ENCODE measurements around the gene KPNA1.

KPNA1 gene

DNA sequence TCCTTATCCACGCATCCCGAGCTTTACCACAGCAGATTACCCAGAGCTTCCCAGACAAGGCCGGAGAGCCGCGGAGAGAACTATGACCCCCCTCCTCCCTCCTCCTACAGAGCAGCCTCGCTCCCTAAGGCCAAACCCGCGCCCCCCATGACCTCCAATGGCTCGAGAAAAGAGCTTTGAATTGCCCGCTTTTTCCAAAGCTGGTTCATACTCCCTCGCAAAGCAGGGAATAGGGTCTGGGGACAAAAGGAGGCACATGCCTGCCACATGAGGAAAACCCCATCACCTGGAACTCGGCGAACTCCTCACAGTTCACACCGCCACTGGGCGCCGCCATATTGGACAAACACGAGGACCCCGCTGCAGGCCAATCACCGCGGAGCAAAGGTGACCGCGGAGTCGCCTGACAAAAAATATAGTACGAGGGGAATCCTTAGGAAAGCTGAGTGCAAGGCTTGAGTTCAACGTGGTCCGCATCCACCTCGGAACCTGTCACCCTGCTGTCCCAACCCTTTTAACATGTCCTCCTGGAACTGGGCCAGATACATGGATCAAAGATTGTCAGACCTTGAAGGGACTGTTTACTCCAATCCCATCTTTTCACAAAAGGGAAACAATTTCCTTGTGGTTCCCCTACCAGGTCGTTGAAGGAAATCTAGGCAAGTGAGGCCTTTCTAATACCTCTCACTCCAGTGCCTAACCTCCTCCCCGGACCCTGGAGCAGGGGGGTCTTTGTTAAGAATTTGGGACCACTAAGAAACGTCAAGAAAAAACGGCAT lies 131.7 kb downstream of the KPNA1 start, which contains the start of gene MIX23:
Gene MIX23, minus strand, starts transcription at position 344 of the 779 bp plus-strand sequence. Its CDS starts 7 bp downstream, at position 337.
- peak; percentile 89 for DNase-seq (ENCODE audit: low read depth)
- peak within 1 kb of the TSS; percentile 96 for H3K4me3 ChIP-seq (ENCODE audit: low read depth, low read length)
- TF ChIP-seq, protein P1, sequence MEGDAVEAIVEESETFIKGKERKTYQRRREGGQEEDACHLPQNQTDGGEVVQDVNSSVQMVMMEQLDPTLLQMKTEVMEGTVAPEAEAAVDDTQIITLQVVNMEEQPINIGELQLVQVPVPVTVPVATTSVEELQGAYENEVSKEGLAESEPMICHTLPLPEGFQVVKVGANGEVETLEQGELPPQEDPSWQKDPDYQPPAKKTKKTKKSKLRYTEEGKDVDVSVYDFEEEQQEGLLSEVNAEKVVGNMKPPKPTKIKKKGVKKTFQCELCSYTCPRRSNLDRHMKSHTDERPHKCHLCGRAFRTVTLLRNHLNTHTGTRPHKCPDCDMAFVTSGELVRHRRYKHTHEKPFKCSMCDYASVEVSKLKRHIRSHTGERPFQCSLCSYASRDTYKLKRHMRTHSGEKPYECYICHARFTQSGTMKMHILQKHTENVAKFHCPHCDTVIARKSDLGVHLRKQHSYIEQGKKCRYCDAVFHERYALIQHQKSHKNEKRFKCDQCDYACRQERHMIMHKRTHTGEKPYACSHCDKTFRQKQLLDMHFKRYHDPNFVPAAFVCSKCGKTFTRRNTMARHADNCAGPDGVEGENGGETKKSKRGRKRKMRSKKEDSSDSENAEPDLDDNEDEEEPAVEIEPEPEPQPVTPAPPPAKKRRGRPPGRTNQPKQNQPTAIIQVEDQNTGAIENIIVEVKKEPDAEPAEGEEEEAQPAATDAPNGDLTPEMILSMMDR (IDR thresholded peaks at IDR 0.05; ENCODE audit: low read depth, low read length): no peak
- TF ChIP-seq MAX (IDR thresholded peaks at IDR 0.05; ENCODE audit: low read depth, low read length) (peak; percentile 88), POLR2A (IDR thresholded peaks at IDR 0.05; ENCODE audit: extremely low read depth, insufficient read length) (peak; percentile 61), MYC (IDR thresholded peaks at IDR 0.05; ENCODE audit: low read depth, low read length) (peak; percentile 69)

DNA sequence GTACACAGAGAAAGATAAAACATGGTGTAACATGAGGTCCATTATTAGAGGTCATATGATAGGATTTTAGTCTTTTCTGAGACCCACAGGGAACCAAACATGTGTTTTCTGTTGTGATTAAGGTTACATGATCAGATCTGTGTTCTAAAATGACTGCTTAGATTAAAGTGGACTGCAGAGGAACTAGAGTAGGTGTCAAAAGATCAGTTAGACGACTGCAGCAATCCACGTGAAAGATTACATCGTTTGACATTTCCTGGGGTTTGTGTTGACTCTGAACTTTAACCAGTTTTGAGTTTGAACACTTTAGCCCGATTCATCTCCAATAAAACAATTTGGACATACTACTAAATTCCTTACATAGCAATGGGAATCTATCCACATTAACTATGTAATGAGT lies 136.8 kb downstream of the KPNA1 start:
- no peak for DNase-seq (ENCODE audit: low read depth)
- H3K4me3 ChIP-seq (ENCODE audit: low read depth, low read length): no peak overlapping the region
- TF ChIP-seq POLR2A (IDR thresholded peaks at IDR 0.05; ENCODE audit: extremely low read depth, insufficient read length) (no peak), MAX (IDR thresholded peaks at IDR 0.05; ENCODE audit: low read depth, low read length) (no peak), MYC (IDR thresholded peaks at IDR 0.05; ENCODE audit: low read depth, low read length) (no peak)
- TF ChIP-seq, protein P1 (IDR thresholded peaks at IDR 0.05; ENCODE audit: low read depth, low read length): no peak

- no peak for DNase-seq (ENCODE audit: low read depth)
- H3K4me3 ChIP-seq (ENCODE audit: low read depth, low read length): no peak overlapping the region
- TF ChIP-seq MYC (IDR thresholded peaks at IDR 0.05; ENCODE audit: low read depth, low read length) (no peak), POLR2A (IDR thresholded peaks at IDR 0.05; ENCODE audit: extremely low read depth, insufficient read length) (no peak)
These were observed 140.7 kb downstream of the KPNA1 start for GRCh38 chr3:122374034-122374433.
